NCI-H460 (cell line): ENCODE data around the gene UPP1. TPM values are rescaled to one million over a fixed set of nuclear protein-coding genes. Genes with fewer than 3 reads are reported as not detected.
"Not testable (repeated sequence)": the region's sequence is repeated elsewhere in the genome, so short reads cannot be mapped to it uniquely, and the experiment has no call there.

Experiments
- DNase-seq: peaks from one replicate; pipeline ENCODE4 v3.0.0-alpha.2; 2016; ENCODE audit warnings: low read depth; ENCODE audit errors: extremely low read depth
- polyA plus RNA-seq: library from polyadenylated mRNA; depleted of rRNA; stranded (reverse); fragments of >200 nt; gene quantifications from 2 replicates; pipeline ENCODE4 v1.2.3, GENCODE V29; 2014; cell fraction: nucleus; rRNA removed
- total RNA-seq: library from RNA; depleted of rRNA; stranded (reverse); fragments of >200 nt; shearing (Covaris generic); gene quantifications from 2 replicates; pipeline ENCODE4 v1.2.3, GENCODE V29; 2014; rRNA removed

UPP1 gene
- total RNA-seq = 97.2 and 106 TPM in 2 replicates
- polyA plus RNA-seq = 102 and 120 TPM in 2 replicates

GRCh38 chr7:48089046-48090003, at the start of gene UPP1:
Gene UPP1 (plus strand): TSS chr7:48089265. CDS start chr7:48094784, 5,519 bp downstream.
- DNase-seq = no peak

GRCh38 chr7:48040944-48041652, 48.0 kb upstream of the UPP1 start:
- DNase-seq = no peak

- no peak for DNase-seq
These were observed 47.5 kb upstream of the UPP1 start for GRCh38 chr7:48041653-48041970.

- no peak for DNase-seq
These were observed 46.8 kb upstream of the UPP1 start for GRCh38 chr7:48042216-48042615.

GRCh38 chr7:48042636-48043035, 46.4 kb upstream of the UPP1 start:
- DNase-seq = no peak

GRCh38 chr7:48045195-48045765, 43.8 kb upstream of the UPP1 start:
- DNase-seq = no peak

- DNase-seq = no peak
These were observed 42.6 kb upstream of the UPP1 start for GRCh38 chr7:48046458-48046857.

- no peak for DNase-seq
These were observed 41.0 kb upstream of the UPP1 start for GRCh38 chr7:48048113-48048512.

- DNase-seq = no peak
These were observed 39.2 kb upstream of the UPP1 start for GRCh38 chr7:48049850-48050249.

GRCh38 chr7:48052748-48053147, 36.3 kb upstream of the UPP1 start:
- no peak for DNase-seq

GRCh38 chr7:48053736-48054135, 35.3 kb upstream of the UPP1 start:
- DNase-seq = no peak

GRCh38 chr7:48058990-48059389, 30.1 kb upstream of the UPP1 start:
- DNase-seq = no peak

GRCh38 chr7:48059706-48060105, 29.4 kb upstream of the UPP1 start:
- no peak for DNase-seq

GRCh38 chr7:48063985-48064384, 25.1 kb upstream of the UPP1 start:
- DNase-seq = no peak

GRCh38 chr7:48067475-48067874, 21.6 kb upstream of the UPP1 start:
- no peak for DNase-seq

GRCh38 chr7:48074204-48074654, 14.8 kb upstream of the UPP1 start:
- DNase-seq = no peak

GRCh38 chr7:48077423-48077822, 11.6 kb upstream of the UPP1 start:
- no peak for DNase-seq

GRCh38 chr7:48078470-48078869, 10.6 kb upstream of the UPP1 start:
- no peak for DNase-seq

- DNase-seq = not testable (repeated sequence)
These were observed 6.7 kb upstream of the UPP1 start for GRCh38 chr7:48082378-48082777.

- no peak for DNase-seq
These were observed 5.8 kb upstream of the UPP1 start for GRCh38 chr7:48083114-48083830.
